Neural progenitor cell (in vitro differentiated cells): ENCODE results near the gene FHOD3.

Source experiments
- CTCF ChIP-seq: fragments of 200-600 bp; sonication (generic); IDR thresholded peaks from 2 replicates; pipeline ENCODE4 v1.5.1; 2017; ENCODE audit warnings: antibody characterized with exemption, mild to moderate bottlenecking
- EZH2 ChIP-seq: fragments of 200-600 bp; sonication (generic); IDR thresholded peaks from 2 replicates; pipeline ENCODE4 v1.6.1; 2017; ENCODE audit warnings: antibody characterized with exemption, mild to moderate bottlenecking, moderate library complexity

GRCh38 chr18:36537289-36537688, 239.8 kb downstream of the FHOD3 start:
- no peak for TF ChIP-seq CTCF
- TF ChIP-seq EZH2, result no peak
